GM23338 (cell line): Measurements from ENCODE around the gene FCN2. TPM values are rescaled to one million over a fixed set of nuclear protein-coding genes. Genes with fewer than 3 reads are reported as not detected.

Source experiments
- REST ChIP-seq: IDR thresholded peaks from one replicate; pipeline ENCODE4 v1.6.1; 2018; ENCODE audit warnings: antibody characterized with exemption; ENCODE audit not compliant: unreplicated experiment
- STAT1 ChIP-seq: IDR thresholded peaks from one replicate; pipeline ENCODE4 v1.6.1; 2016; ENCODE audit warnings: antibody characterized with exemption; ENCODE audit not compliant: unreplicated experiment
- ZNF114 ChIP-seq: fragments of 250-450 bp; sonication (Bioruptor Pico); IDR thresholded peaks from 2 replicates; pipeline ENCODE4 v1.5.0; 2020; ENCODE audit warnings: mild to moderate bottlenecking, moderate library complexity
- polyA plus RNA-seq: library from polyadenylated mRNA; unstranded; fragments of >200 nt; fragmentation: Nextera tagmentation; extraction: Ambion mirVana; gene quantifications from 2 replicates; pipeline ENCODE4 v1.2.1, GENCODE V29; 2016
- total RNA-seq: library from RNA; depleted of rRNA; stranded (reverse); fragments of >200 nt; shearing (Covaris generic); gene quantifications from 2 replicates; pipeline ENCODE4 v1.2.3, GENCODE V29; 2014
- TF ChIP-seq, protein P1 (sequence below): fragments of 250-450 bp; sonication (Bioruptor Pico); IDR thresholded peaks from 2 replicates; pipeline ENCODE4 v1.5.0; 2020; ENCODE audit warnings: mild to moderate bottlenecking, moderate library complexity

Gene FCN2
- total and polyA plus RNA-seq, 2 experiments from 2014 or later, result not detected

GRCh38 chr9:134912126-134912840 lies 31.7 kb downstream of the FCN2 start (continued):
- TF ChIP-seq, protein P1, sequence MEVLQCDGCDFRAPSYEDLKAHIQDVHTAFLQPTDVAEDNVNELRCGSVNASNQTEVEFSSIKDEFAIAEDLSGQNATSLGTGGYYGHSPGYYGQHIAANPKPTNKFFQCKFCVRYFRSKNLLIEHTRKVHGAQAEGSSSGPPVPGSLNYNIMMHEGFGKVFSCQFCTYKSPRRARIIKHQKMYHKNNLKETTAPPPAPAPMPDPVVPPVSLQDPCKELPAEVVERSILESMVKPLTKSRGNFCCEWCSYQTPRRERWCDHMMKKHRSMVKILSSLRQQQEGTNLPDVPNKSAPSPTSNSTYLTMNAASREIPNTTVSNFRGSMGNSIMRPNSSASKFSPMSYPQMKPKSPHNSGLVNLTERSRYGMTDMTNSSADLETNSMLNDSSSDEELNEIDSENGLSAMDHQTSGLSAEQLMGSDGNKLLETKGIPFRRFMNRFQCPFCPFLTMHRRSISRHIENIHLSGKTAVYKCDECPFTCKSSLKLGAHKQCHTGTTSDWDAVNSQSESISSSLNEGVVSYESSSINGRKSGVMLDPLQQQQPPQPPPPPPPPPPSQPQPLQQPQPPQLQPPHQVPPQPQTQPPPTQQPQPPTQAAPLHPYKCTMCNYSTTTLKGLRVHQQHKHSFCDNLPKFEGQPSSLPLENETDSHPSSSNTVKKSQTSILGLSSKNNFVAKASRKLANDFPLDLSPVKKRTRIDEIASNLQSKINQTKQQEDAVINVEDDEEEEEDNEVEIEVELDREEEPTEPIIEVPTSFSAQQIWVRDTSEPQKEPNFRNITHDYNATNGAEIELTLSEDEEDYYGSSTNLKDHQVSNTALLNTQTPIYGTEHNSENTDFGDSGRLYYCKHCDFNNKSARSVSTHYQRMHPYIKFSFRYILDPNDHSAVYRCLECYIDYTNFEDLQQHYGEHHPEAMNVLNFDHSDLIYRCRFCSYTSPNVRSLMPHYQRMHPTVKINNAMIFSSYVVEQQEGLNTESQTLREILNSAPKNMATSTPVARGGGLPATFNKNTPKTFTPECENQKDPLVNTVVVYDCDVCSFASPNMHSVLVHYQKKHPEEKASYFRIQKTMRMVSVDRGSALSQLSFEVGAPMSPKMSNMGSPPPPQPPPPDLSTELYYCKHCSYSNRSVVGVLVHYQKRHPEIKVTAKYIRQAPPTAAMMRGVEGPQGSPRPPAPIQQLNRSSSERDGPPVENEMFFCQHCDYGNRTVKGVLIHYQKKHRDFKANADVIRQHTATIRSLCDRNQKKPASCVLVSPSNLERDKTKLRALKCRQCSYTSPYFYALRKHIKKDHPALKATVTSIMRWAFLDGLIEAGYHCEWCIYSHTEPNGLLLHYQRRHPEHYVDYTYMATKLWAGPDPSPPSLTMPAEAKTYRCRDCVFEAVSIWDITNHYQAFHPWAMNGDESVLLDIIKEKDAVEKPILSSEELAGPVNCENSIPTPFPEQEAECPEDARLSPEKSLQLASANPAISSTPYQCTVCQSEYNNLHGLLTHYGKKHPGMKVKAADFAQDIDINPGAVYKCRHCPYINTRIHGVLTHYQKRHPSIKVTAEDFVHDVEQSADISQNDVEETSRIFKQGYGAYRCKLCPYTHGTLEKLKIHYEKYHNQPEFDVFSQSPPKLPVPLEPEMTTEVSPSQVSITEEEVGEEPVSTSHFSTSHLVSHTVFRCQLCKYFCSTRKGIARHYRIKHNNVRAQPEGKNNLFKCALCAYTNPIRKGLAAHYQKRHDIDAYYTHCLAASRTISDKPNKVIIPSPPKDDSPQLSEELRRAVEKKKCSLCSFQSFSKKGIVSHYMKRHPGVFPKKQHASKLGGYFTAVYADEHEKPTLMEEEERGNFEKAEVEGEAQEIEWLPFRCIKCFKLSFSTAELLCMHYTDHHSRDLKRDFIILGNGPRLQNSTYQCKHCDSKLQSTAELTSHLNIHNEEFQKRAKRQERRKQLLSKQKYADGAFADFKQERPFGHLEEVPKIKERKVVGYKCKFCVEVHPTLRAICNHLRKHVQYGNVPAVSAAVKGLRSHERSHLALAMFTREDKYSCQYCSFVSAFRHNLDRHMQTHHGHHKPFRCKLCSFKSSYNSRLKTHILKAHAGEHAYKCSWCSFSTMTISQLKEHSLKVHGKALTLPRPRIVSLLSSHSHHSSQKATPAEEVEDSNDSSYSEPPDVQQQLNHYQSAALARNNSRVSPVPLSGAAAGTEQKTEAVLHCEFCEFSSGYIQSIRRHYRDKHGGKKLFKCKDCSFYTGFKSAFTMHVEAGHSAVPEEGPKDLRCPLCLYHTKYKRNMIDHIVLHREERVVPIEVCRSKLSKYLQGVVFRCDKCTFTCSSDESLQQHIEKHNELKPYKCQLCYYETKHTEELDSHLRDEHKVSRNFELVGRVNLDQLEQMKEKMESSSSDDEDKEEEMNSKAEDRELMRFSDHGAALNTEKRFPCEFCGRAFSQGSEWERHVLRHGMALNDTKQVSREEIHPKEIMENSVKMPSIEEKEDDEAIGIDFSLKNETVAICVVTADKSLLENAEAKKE (CRISPR knock-in tag), result no peak
- TF ChIP-seq STAT1 (no peak), ZNF114 (CRISPR knock-in tag) (no peak), REST (no peak)
